GM21447 (cell line): ENCODE data around the gene TIMELESS.
"Not testable (repeated sequence)": the region's sequence is repeated elsewhere in the genome, so short reads cannot be mapped to it uniquely, and the experiment has no call there.

Experiments
- ATAC-seq: cut with Tn5 transposase; IDR thresholded peaks from one replicate; pipeline ENCODE4 v1.9.1; 2021; ENCODE audit not compliant: unreplicated experiment

The TIMELESS gene

GRCh38 chr12:56448860-56449621 is at the start of gene TIMELESS:
Gene TIMELESS (minus strand): TSS chr12:56449426. CDS start chr12:56434170, 15,256 bp downstream.
- ATAC-seq, result peak; percentile 96

- ATAC-seq, result not testable (repeated sequence)
Measured at GRCh38 chr12:56498126-56498902, 49.1 kb upstream of the TIMELESS start.

- not testable (repeated sequence) for ATAC-seq
Measured at GRCh38 chr12:56496704-56497103, 47.5 kb upstream of the TIMELESS start.

GRCh38 chr12:56494481-56494880 is 45.3 kb upstream of the TIMELESS start:
- ATAC-seq, result not testable (repeated sequence)

GRCh38 chr12:56494106-56494415 is 44.8 kb upstream of the TIMELESS start:
- ATAC-seq, result not testable (repeated sequence)

- ATAC-seq, result not testable (repeated sequence)
Measured at GRCh38 chr12:56493409-56494105, 44.3 kb upstream of the TIMELESS start.

- ATAC-seq, result no peak
Measured at GRCh38 chr12:56490360-56490759, 41.1 kb upstream of the TIMELESS start.

GRCh38 chr12:56488041-56488955 is 39.1 kb upstream of the TIMELESS start, which contains the start of gene GLS2:
Gene GLS2 (minus strand): TSS chr12:56488161. CDS start chr12:56488118, 43 bp downstream.
- peak; percentile 97 for ATAC-seq

- no peak for ATAC-seq
Measured at GRCh38 chr12:56487448-56488040, 38.3 kb upstream of the TIMELESS start.

- no peak for ATAC-seq
Measured at GRCh38 chr12:56486694-56487093, 37.5 kb upstream of the TIMELESS start.

GRCh38 chr12:56484566-56484965 is 35.3 kb upstream of the TIMELESS start:
- no peak for ATAC-seq

GRCh38 chr12:56479625-56480024 is 30.4 kb upstream of the TIMELESS start:
- ATAC-seq, result no peak

GRCh38 chr12:56477521-56478225 is 28.4 kb upstream of the TIMELESS start:
- no peak for ATAC-seq

GRCh38 chr12:56476972-56477432 is 27.8 kb upstream of the TIMELESS start:
- no peak for ATAC-seq

- no peak for ATAC-seq
Measured at GRCh38 chr12:56476143-56476542, 26.9 kb upstream of the TIMELESS start.

- no peak for ATAC-seq
Measured at GRCh38 chr12:56474389-56474788, 25.2 kb upstream of the TIMELESS start.

- no peak for ATAC-seq
Measured at GRCh38 chr12:56469007-56469930, 20.0 kb upstream of the TIMELESS start.
